Peyer's patch (tissue), 4 donors: ENCODE measurements around the gene SH3RF3. TPM values are rescaled to one million over a fixed set of nuclear protein-coding genes. Genes with fewer than 3 reads are reported as not detected.

Source experiments
- DNase-seq, 3 donors: peaks; one replicate each; pipeline ENCODE4 v3.0.0-alpha.2; 2017 to 2019
- H3K27ac ChIP-seq, 4 donors: fragments of 200-600 bp; sonication (generic); one replicate each; pipeline ENCODE4 v1.5.1; 2016 to 2019
- H3K27me3 ChIP-seq, 2 donors: fragments of 200-600 bp; sonication (generic); one replicate each; pipeline ENCODE4 v1.5.1; 2019
- H3K36me3 ChIP-seq, 3 donors: fragments of 200-600 bp; sonication (generic); one replicate each; pipeline ENCODE4 v1.5.1; 2016 to 2019
- H3K4me1 ChIP-seq, 4 donors: fragments of 200-600 bp; sonication (generic); one replicate each; pipeline ENCODE4 v1.5.1; 2016 to 2019
- H3K4me3 ChIP-seq, 4 donors: fragments of 200-600 bp; sonication (generic); 1 replicate in 3 of 4; 2 replicates in 1 of 4; pipeline ENCODE4 v1.5.1; 2016 to 2019; ENCODE audit warnings: mild to moderate bottlenecking in 1 of 4
- H3K9me3 ChIP-seq, 4 donors: fragments of 200-600 bp; sonication (generic); one replicate each; pipeline ENCODE4 v1.5.1; 2016 to 2019; ENCODE audit warnings: mild to moderate bottlenecking in 1 of 4
- POLR2A ChIP-seq, 2 donors: fragments of 450-650 bp; IDR thresholded peaks; one replicate each; pipeline ENCODE4 v1.5.1; 2017; ENCODE audit warnings: antibody characterized with exemption in 2 of 2, mild to moderate bottlenecking in 2 of 2, moderate library complexity in 2 of 2
- total RNA-seq, 4 donors: library from RNA; depleted of rRNA; stranded (reverse); fragments of >200 nt; gene quantifications; one replicate each; pipeline ENCODE4 v1.1.0, GENCODE V29; 2016
- TF ChIP-seq, protein P1 (sequence below), 6 experiments: fragments of 450-650 bp in 4 of 6; fragments of 200-600 bp in 2 of 6; sonication (generic) in 1 of 6; IDR thresholded peaks; one replicate each; pipeline ENCODE4 v1.5.1; 2017 to 2019; ENCODE audit warnings: antibody characterized with exemption in 6 of 6, mild to moderate bottlenecking in 3 of 6, moderate library complexity in 1 of 6

SH3RF3 gene
- total RNA-seq, 4 donors from 2014 or later: 1.1 to 5.0 (median 3.3) TPM

DNA sequence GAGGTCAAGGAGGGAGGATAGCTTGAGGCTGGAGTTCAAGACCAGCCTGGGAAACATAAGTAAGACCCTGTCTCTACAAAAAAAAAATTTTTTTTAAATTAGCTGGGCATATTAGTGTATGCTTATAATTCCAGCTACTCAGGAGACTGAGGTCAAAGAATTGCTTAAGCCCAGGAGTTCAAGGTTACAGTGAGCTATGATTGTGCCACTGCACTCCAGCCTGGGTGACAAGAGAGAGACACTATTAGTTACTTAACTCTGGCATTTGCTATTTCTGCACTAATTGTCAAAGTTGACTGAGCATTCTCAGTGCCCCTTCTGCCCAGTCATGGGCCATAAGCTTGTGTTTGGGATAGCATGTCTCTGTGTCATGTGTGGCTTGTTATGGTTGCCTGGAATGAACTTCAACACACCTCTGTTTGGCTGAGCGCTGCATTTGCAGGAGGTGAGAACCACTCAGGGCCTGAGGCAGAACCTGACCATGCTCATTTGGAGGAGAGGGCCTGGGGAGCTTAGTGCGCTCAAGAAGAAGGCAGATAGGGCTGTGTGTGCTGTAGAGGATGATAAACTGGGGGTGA lies 77.7 kb downstream of the SH3RF3 start:
- TF ChIP-seq, protein P1, sequence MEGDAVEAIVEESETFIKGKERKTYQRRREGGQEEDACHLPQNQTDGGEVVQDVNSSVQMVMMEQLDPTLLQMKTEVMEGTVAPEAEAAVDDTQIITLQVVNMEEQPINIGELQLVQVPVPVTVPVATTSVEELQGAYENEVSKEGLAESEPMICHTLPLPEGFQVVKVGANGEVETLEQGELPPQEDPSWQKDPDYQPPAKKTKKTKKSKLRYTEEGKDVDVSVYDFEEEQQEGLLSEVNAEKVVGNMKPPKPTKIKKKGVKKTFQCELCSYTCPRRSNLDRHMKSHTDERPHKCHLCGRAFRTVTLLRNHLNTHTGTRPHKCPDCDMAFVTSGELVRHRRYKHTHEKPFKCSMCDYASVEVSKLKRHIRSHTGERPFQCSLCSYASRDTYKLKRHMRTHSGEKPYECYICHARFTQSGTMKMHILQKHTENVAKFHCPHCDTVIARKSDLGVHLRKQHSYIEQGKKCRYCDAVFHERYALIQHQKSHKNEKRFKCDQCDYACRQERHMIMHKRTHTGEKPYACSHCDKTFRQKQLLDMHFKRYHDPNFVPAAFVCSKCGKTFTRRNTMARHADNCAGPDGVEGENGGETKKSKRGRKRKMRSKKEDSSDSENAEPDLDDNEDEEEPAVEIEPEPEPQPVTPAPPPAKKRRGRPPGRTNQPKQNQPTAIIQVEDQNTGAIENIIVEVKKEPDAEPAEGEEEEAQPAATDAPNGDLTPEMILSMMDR (IDR thresholded peaks at IDR 0.05): no peak
- no peak for TF ChIP-seq POLR2A (IDR thresholded peaks at IDR 0.05)

DNA sequence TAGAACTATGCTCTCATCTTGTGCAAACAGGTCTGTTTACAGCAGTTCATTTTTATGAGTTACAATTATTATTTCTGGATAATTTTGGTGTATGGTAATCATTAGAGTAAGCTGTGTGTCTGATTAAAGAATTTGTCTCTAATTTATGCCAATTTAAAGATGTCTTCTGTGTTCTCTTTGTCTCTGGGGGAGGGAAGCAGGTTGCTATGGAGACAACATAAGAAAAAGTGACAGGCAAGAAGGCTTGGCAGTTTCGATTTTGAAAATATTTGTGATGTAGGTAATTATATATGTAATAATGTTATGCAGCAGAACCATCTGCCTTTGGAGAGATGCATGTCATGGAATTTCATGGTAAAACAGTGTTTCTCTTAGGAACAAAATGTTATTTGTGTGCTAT lies 78.2 kb downstream of the SH3RF3 start:
- TF ChIP-seq, protein P1 (IDR thresholded peaks at IDR 0.05): no peak
- TF ChIP-seq POLR2A (IDR thresholded peaks at IDR 0.05): no peak
- Histone ChIP-seq H3K4me1 (no peaks in the 10 kb centered on the region), H3K4me3 (no peak overlapping the region), H3K9me3 (no peaks in the 10 kb centered on the region), H3K36me3 (no peaks in the 10 kb centered on the region), H3K27me3 (no peaks in the 10 kb centered on the region), H3K27ac (no peak overlapping the region)
- no peak for DNase-seq

More for the DNA sequence above, 77.7 kb downstream of the SH3RF3 start:
- Histone ChIP-seq H3K27ac (no peak overlapping the region), H3K27me3 (no peaks in the 10 kb centered on the region), H3K9me3 (no peaks in the 10 kb centered on the region), H3K4me3 (no peak overlapping the region), H3K36me3 (no peaks in the 10 kb centered on the region), H3K4me1 (no peaks in the 10 kb centered on the region)
- no peak for DNase-seq

DNA sequence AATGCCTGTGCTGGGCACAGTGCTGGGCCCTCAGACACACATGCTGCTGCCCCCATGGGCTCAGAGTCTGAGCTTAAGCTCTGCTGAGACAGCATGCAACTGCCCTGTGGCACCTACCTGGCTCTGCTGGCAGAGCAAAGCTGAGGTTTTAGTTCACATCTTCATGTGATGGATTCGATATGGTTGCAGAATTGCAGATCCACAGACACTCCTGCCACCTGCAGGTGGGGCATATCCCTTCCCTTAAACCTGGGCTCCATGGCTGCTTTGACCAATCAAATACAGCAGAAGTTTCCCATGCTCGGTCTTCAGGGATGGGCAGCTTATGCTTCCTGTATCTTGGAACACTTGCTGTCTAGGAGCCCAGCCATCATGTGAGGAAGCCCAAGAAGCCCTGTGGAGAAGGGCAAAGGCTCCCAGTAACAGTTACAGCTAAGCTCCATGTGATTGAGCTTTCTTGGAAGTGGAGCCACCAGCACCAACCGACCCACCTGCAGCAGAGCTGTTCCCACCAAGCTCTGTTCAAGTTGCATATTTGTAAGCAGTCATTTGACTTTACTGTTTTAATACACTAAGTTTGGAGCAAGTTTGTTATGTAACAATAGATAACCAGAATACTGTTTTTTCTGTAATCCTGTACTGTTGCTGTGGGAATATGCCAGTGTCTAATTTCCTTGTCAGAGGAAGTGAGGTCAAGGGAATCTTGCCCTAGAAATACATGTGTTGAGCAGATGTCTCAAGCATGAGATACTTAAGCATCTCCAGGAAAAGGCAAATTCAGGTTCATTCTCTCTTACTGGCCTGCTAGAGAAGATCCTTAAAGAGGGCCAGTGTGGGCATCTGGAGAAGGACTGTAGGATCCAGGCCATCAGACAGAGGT lies 79.3 kb downstream of the SH3RF3 start:
- Histone ChIP-seq H3K4me1 (peaks cover 0 to 2% (median 0%) of the 10 kb centered on the region in 4 donors), H3K9me3 (no peaks in the 10 kb centered on the region), H3K27ac (no peak overlapping the region), H3K36me3 (no peaks in the 10 kb centered on the region), H3K27me3 (no peaks in the 10 kb centered on the region), H3K4me3 (no peak overlapping the region)
- no peak for DNase-seq
- TF ChIP-seq, protein P1 (IDR thresholded peaks at IDR 0.05): peak in 3 of 6 experiments; percentile 14 to 26 (median 23)
- TF ChIP-seq POLR2A (IDR thresholded peaks at IDR 0.05): no peak

DNA sequence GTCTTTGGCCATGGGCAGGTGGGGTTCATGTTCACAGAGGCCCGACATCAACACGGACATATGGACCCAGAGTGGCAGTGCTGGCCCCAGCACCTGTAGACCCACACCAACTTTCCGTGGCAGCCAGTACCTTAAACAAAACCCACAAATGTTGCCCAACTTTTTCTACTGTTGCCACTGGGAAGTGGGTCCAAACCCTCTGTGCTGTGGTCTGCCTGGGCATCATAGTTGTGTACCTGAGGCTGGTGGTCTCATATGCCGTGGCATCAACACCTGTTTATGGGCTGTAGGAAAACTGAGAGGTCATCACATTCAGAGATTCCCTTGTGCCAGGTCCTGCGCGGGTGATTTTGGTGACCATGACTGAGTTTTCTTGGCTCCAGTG lies 79.9 kb downstream of the SH3RF3 start:
- Histone ChIP-seq H3K27me3 (no peaks in the 10 kb centered on the region), H3K4me1 (peaks cover 0 to 9% (median under 1%) of the 10 kb centered on the region in 4 donors), H3K4me3 (no peak overlapping the region), H3K27ac (no peak overlapping the region), H3K36me3 (no peaks in the 10 kb centered on the region), H3K9me3 (no peaks in the 10 kb centered on the region)
- DNase-seq: no peak
- TF ChIP-seq, protein P1 (IDR thresholded peaks at IDR 0.05): no peak
- TF ChIP-seq POLR2A (IDR thresholded peaks at IDR 0.05): no peak

DNA sequence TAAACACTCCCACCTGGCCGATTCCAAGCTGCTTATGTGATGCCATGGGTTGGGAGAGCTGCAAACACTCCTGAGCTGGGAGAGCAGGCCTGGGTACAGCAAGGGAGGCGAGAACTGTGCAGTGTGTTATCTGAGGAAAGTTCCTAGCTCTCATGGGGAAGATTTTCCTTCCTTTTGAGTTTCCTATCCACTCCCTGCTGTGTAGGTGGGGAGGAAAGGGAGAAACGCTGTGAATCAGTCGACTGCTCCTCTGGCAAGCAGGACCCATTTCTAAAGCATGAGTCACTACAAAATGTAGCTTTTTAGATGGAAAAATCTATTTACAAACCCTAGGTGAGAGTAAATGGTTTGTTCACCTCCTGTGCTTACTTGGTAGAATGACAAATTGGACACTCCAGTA lies 80.4 kb downstream of the SH3RF3 start:
- no peak for DNase-seq
- Histone ChIP-seq H3K4me3 (no peak overlapping the region), H3K36me3 (no peaks in the 10 kb centered on the region), H3K4me1 (peaks cover 0 to 11% (median 2%) of the 10 kb centered on the region in 4 donors), H3K9me3 (no peaks in the 10 kb centered on the region), H3K27ac (no peak overlapping the region), H3K27me3 (no peaks in the 10 kb centered on the region)
- no peak for TF ChIP-seq POLR2A (IDR thresholded peaks at IDR 0.05)
- TF ChIP-seq, protein P1 (IDR thresholded peaks at IDR 0.05): no peak
